22Rv1 (cell line): ENCODE measurements around the gene PRR36.
A peak's percentile ranks its signal among the peaks of the same experiment; 100 is the strongest.

ENCODE experiments used
- H3K27ac ChIP-seq: fragments of 450-650 bp; 2 replicates; pipeline ENCODE4 v1.5.1; 2017
- CTCF ChIP-seq: fragments of 450-650 bp; IDR thresholded peaks from 2 replicates; pipeline ENCODE4 v1.5.1; 2017; ENCODE audit warnings: mild to moderate bottlenecking
- ZFX ChIP-seq: fragments of 450-650 bp; IDR thresholded peaks from 2 replicates; pipeline ENCODE4 v1.6.1; 2017; ENCODE audit warnings: antibody characterized with exemption, borderline replicate concordance

PRR36 gene

GRCh38 chr19:7919610-7920518 lies 45.7 kb upstream of the PRR36 start, which contains the start of gene SNAPC2:
Gene SNAPC2, plus strand, starts transcription at chr19:7920338. Its CDS starts 29 bp downstream, at chr19:7920367.
- H3K27ac ChIP-seq = peak within 1 kb of the TSS; percentile 97

GRCh38 chr19:7918615-7919421 lies 44.6 kb upstream of the PRR36 start:
- TF ChIP-seq CTCF (no peak), ZFX (no peak)
- H3K27ac ChIP-seq = peak overlapping the region; percentile 97

More at GRCh38 chr19:7919610-7920518, 45.7 kb upstream of the PRR36 start, which contains the start of gene SNAPC2:
- no peak for TF ChIP-seq CTCF
- TF ChIP-seq ZFX = no peak

- TF ChIP-seq CTCF = peak; percentile 55
- peak overlapping the region; percentile 97 for H3K27ac ChIP-seq
These were observed 43.9 kb upstream of the PRR36 start for GRCh38 chr19:7918062-7918614.

- peak overlapping the region; percentile 97 for H3K27ac ChIP-seq
- TF ChIP-seq CTCF = peak; percentile 78
- no peak for TF ChIP-seq ZFX
These were observed 43.3 kb upstream of the PRR36 start for GRCh38 chr19:7917267-7918061.

GRCh38 chr19:7916955-7917266 lies 42.7 kb upstream of the PRR36 start:
- peak overlapping the region; percentile 97 for H3K27ac ChIP-seq
- TF ChIP-seq ZFX (no peak), CTCF (no peak)

GRCh38 chr19:7916103-7916954 lies 42.1 kb upstream of the PRR36 start:
- peak overlapping the region; percentile 97 for H3K27ac ChIP-seq
- TF ChIP-seq ZFX (no peak), CTCF (peak; percentile 32)
